Upper lobe of left lung (tissue), 6 donors: ENCODE results near the gene MTHFD1L. TPM values are rescaled to one million over a fixed set of nuclear protein-coding genes. Genes with fewer than 3 reads are reported as not detected.

Experiments
- ATAC-seq, 2 donors: fragments of 200-7000 bp; cut with Tn5 transposase; one replicate each; pipeline ENCODE4 v1.9.1; 2022; ENCODE audit warnings: mild to moderate bottlenecking in 2 of 2, moderate library complexity in 2 of 2; ENCODE audit not compliant: low FRiP score in 2 of 2
- DNase-seq, 2 donors: peaks; one replicate each; pipeline ENCODE4 v3.0.0-alpha.2; 2019 to 2020
- H3K27ac ChIP-seq, 4 donors: fragments of 200-600 bp; sonication (generic); one replicate each; pipeline ENCODE4 v1.5.1; 2016 to 2019
- H3K27me3 ChIP-seq, 4 donors: fragments of 200-600 bp; sonication (generic); one replicate each; pipeline ENCODE4 v1.5.1; 2017 to 2019
- H3K36me3 ChIP-seq, 4 donors: fragments of 200-600 bp; sonication (generic); one replicate each; pipeline ENCODE4 v1.5.1; 2016 to 2019
- H3K4me1 ChIP-seq, 4 donors: fragments of 200-600 bp; sonication (generic); one replicate each; pipeline ENCODE4 v1.5.1; 2018 to 2019
- H3K4me3 ChIP-seq, 4 donors: fragments of 200-600 bp; sonication (generic); one replicate each; pipeline ENCODE4 v1.5.1; 2017 to 2019; ENCODE audit warnings: mild to moderate bottlenecking in 2 of 4, moderate library complexity in 1 of 4
- H3K9me3 ChIP-seq, 4 donors: fragments of 200-600 bp; sonication (generic); one replicate each; pipeline ENCODE4 v1.5.1; 2018 to 2019
- EP300 ChIP-seq, 4 donors: sonication (generic); formaldehyde crosslinking; IDR thresholded peaks; one replicate each; pipeline ENCODE4 v1.5.1; 2017; ENCODE audit warnings: antibody characterized with exemption in 4 of 4, control low read depth in 2 of 4
- POLR2A ChIP-seq, 4 donors: fragments of 450-650 bp; IDR thresholded peaks; one replicate each; pipeline ENCODE4 v1.5.1; 2016 to 2017; ENCODE audit warnings: antibody characterized with exemption in 4 of 4, mild to moderate bottlenecking in 2 of 4
- POLR2AphosphoS5 ChIP-seq, 2 donors: sonication (generic); formaldehyde crosslinking; IDR thresholded peaks; one replicate each; pipeline ENCODE4 v1.5.1; 2017; ENCODE audit warnings: antibody characterized with exemption in 2 of 2
- WGBS, 2 donors: methylation state at CpG; one replicate each; pipeline ENCODE4 v1.1.5; 2017 to 2018; 5-methylcytosine and 5-hydroxymethylcytosine counted together
- total RNA-seq, 6 donors: library from RNA; depleted of rRNA in 4 of 6; stranded (reverse); fragments of >200 nt in 4 of 6; gene quantifications; one replicate each; pipeline versions ENCODE4 v1.1.0 to v1.2.1, GENCODE V29; 2016 to 2021
- TF ChIP-seq, protein P1 (sequence below), 6 experiments: fragments of 450-650 bp in 4 of 6; fragments of 200-600 bp in 2 of 6; sonication (generic) in 2 of 6; IDR thresholded peaks; one replicate each; pipeline ENCODE4 v1.5.1; 2016 to 2019; ENCODE audit warnings: antibody characterized with exemption in 6 of 6
- donor health status: DM: no; HTN: no; CAD: no; lungs with moderate emphysema.
- donor health status: DM: no; HTN: yes; CAD: no; lungs with severe emphysema.

Gene MTHFD1L
- total RNA-seq, 6 donors from 2014 or later = 11.8 to 32.3 (median 19.4) TPM

- DNase-seq (no peak), ATAC-seq (no peak)
- WGBS, 2 donors = 64 to 71% methylated on average over 6 of the region's 6 CpGs
- TF ChIP-seq POLR2A (IDR thresholded peaks at IDR 0.05) = no peak
- TF ChIP-seq, protein P1, sequence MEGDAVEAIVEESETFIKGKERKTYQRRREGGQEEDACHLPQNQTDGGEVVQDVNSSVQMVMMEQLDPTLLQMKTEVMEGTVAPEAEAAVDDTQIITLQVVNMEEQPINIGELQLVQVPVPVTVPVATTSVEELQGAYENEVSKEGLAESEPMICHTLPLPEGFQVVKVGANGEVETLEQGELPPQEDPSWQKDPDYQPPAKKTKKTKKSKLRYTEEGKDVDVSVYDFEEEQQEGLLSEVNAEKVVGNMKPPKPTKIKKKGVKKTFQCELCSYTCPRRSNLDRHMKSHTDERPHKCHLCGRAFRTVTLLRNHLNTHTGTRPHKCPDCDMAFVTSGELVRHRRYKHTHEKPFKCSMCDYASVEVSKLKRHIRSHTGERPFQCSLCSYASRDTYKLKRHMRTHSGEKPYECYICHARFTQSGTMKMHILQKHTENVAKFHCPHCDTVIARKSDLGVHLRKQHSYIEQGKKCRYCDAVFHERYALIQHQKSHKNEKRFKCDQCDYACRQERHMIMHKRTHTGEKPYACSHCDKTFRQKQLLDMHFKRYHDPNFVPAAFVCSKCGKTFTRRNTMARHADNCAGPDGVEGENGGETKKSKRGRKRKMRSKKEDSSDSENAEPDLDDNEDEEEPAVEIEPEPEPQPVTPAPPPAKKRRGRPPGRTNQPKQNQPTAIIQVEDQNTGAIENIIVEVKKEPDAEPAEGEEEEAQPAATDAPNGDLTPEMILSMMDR (IDR thresholded peaks at IDR 0.05) = no peak
- no peak for TF ChIP-seq EP300 (IDR thresholded peaks at IDR 0.05)
- TF ChIP-seq POLR2AphosphoS5 (IDR thresholded peaks at IDR 0.05) = no peak
- H3K27me3 ChIP-seq = no peaks in the 10 kb centered on the region
- no peak overlapping the region for H3K4me3 ChIP-seq
- no peaks in the 10 kb centered on the region for H3K9me3 ChIP-seq
- peaks cover 0 to 12% (median 8%) of the 10 kb centered on the region in 4 donors for H3K4me1 ChIP-seq
- H3K27ac ChIP-seq = peak overlapping the region; percentile 59 to 83 (median 68)
- H3K36me3 ChIP-seq = no peaks in the 10 kb centered on the region
Measured at GRCh38 chr6:151068761-151069312, 203.3 kb downstream of the MTHFD1L start.

DNA sequence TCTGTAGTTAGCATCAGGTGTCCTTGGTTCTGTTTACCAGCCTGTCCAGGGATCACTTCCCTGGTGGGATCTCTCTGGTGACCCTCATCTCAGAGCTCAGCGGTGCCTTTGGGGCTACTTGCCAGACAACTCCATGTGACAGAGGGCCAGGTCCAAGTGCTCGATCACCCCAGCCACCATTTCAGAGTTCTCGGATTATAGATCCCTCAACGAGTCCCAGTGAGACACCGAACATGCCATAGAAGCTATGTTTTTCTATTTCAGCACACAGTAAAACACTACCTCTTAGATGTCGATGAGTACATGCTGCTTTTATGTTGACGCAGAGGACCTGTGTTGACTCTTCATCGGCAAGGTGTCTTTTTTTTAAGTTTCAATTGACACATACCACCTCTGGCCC lies 204.1 kb downstream of the MTHFD1L start:
- DNase-seq (no peak), ATAC-seq (no peak)
- Histone ChIP-seq H3K27ac (peak overlapping the region; percentile 59 to 83 (median 68)), H3K4me1 (peaks cover 0 to 12% (median 8%) of the 10 kb centered on the region in 4 donors), H3K36me3 (no peaks in the 10 kb centered on the region), H3K4me3 (no peak overlapping the region), H3K9me3 (no peaks in the 10 kb centered on the region), H3K27me3 (no peaks in the 10 kb centered on the region)
- TF ChIP-seq EP300 (IDR thresholded peaks at IDR 0.05) (no peak), POLR2AphosphoS5 (IDR thresholded peaks at IDR 0.05) (no peak), POLR2A (IDR thresholded peaks at IDR 0.05) (no peak)
- TF ChIP-seq, protein P1 (IDR thresholded peaks at IDR 0.05) = no peak
- 95 to 97% methylated on average over 8 of the region's 8 CpGs for WGBS, 2 donors

DNA sequence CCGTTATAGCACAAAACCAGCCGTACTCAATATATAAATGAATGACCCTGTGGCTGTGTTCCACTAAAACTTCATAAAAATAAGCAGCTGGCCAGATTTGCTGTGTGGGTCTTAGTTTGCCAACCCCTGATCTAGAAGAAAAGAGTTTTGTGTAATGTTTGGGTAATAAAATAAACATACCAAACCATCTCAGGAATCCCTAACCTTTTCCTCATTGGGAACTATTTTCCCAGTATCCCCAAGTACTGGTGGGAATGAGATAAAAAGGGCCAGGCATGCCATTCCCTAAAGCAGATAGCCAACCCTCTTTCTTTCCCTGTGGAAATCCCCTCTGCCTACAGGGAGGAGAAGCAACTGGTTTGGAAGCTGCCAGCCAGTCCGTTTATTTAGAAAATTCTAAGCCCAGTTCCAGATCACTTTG lies 205.1 kb downstream of the MTHFD1L start:
- H3K4me1 ChIP-seq = peaks cover 0 to 12% (median 8%) of the 10 kb centered on the region in 4 donors
- H3K4me3 ChIP-seq = no peak overlapping the region
- H3K27ac ChIP-seq = peak overlapping the region; percentile 9 to 57 (median 16)

DNA sequence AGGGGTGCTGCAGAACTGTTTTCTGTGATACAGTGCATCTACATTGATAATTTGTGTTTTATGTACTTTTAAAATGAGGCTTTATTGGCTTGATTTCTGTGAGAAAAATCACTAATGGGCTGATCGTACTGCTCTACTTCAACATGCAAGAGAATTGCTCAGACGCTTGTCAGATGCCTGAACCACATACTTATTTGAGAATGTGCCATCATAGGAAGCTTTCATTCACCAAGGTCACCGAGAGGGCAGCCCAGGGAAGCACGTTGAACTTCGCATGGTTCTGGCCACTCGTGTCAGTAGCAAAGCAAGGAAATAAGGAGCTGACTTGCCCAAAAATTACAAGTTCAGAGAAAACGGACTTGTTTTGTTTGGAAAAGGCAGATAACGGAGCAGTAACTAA lies 205.8 kb downstream of the MTHFD1L start:
- peak in 1 of 2 donors; percentile 73 for ATAC-seq
- TF ChIP-seq EP300 (IDR thresholded peaks at IDR 0.05) (no peak), POLR2A (IDR thresholded peaks at IDR 0.05) (no peak), POLR2AphosphoS5 (IDR thresholded peaks at IDR 0.05) (no peak)
- TF ChIP-seq, protein P1 (IDR thresholded peaks at IDR 0.05) = no peak
- Histone ChIP-seq H3K36me3 (no peaks in the 10 kb centered on the region), H3K27me3 (no peaks in the 10 kb centered on the region), H3K27ac (peak overlapping the region; percentile 9 to 57 (median 16)), H3K9me3 (no peaks in the 10 kb centered on the region), H3K4me3 (no peak overlapping the region), H3K4me1 (peaks cover 0 to 12% (median 8%) of the 10 kb centered on the region in 4 donors)
- no peak for DNase-seq
- WGBS, 2 donors = 62 to 69% methylated on average over 8 of the region's 8 CpGs

More for the DNA sequence above, 205.1 kb downstream of the MTHFD1L start:
- Histone ChIP-seq H3K36me3 (no peaks in the 10 kb centered on the region), H3K9me3 (no peaks in the 10 kb centered on the region), H3K27me3 (no peaks in the 10 kb centered on the region)
- ATAC-seq (no peak), DNase-seq (no peak)
- 73% methylated on average over 3 of the region's 3 CpGs for WGBS, 2 donors
- TF ChIP-seq EP300 (IDR thresholded peaks at IDR 0.05) (no peak), POLR2AphosphoS5 (IDR thresholded peaks at IDR 0.05) (no peak), POLR2A (IDR thresholded peaks at IDR 0.05) (no peak)
- TF ChIP-seq, protein P1 (IDR thresholded peaks at IDR 0.05) = no peak

DNA sequence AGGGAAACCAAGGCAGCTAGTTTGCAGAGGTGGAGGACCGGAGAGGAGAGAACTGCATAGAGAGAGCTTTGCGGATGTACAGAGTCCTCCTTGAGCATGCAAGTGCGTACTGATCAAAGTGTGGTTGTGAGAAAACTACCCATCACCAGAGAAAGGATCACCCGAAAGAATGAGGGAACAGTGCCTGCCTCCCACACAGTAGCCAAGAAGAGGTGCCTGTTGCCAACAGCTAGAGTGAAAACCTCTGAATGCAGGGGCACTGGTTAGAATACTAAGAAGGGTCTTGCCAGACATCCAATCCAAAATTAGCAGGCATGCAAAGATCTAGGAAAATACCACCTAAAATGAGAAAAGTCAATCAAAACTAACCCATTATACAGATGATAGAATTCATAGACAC lies 207.6 kb downstream of the MTHFD1L start:
- no peak overlapping the region for H3K27ac ChIP-seq
- DNase-seq (no peak), ATAC-seq (no peak)
- WGBS, 2 donors = 67 to 91% methylated on average over 4 of the region's 4 CpGs
- no peak for TF ChIP-seq POLR2AphosphoS5 (IDR thresholded peaks at IDR 0.05)
- TF ChIP-seq POLR2A (IDR thresholded peaks at IDR 0.05) = no peak
- TF ChIP-seq EP300 (IDR thresholded peaks at IDR 0.05) = no peak
- TF ChIP-seq, protein P1 (IDR thresholded peaks at IDR 0.05) = no peak
- no peaks in the 10 kb centered on the region for H3K27me3 ChIP-seq
- no peaks in the 10 kb centered on the region for H3K9me3 ChIP-seq
- H3K4me1 ChIP-seq = peaks cover 0 to 9% (median 6%) of the 10 kb centered on the region in 4 donors
- H3K36me3 ChIP-seq = no peaks in the 10 kb centered on the region
- H3K4me3 ChIP-seq = no peak overlapping the region
